PC-3 (cell line): Measurements from ENCODE around the gene HGS. TPM values are rescaled to one million over a fixed set of nuclear protein-coding genes. Genes with fewer than 3 reads are reported as not detected.

ENCODE experiments used
- ATAC-seq: fragments of 200-7000 bp; cut with Tn5 transposase; 2 replicates; pipeline ENCODE4 v1.9.1; 2020; ENCODE audit warnings: mild to moderate bottlenecking, moderate library complexity
- BruUV-seq: library from RNA; stranded (reverse); fragments of 400-500 nt; replicated peaks from 2 replicates; lab custom pipeline; 2021; lab: Mats Ljungman, UMichigan
- CTCF ChIA-PET: fragments of 300-600 bp; sonication (Branson Sonifier 250); formaldehyde crosslinking; loops from one replicate; lab custom pipeline; 2022; ENCODE audit warnings: antibody characterized with exemption; lab: Charles Lee
- POLR2A ChIA-PET: fragments of 300-600 bp; sonication (Branson Sonifier 250); formaldehyde crosslinking; loops from one replicate; lab custom pipeline; 2022; ENCODE audit warnings: antibody characterized with exemption; ENCODE audit not compliant: unreplicated experiment; lab: Charles Lee
- DNase-seq: peaks from one replicate; pipeline ENCODE4 v3.0.0-alpha.2; 2015
- H2AFZ ChIP-seq: fragments of 300-600 bp; sonication (generic); 2 replicates; pipeline ENCODE4 v1.6.0; 2016; ENCODE audit warnings: antibody characterized with exemption, low read length
- H3F3A ChIP-seq: fragments of 300-600 bp; sonication (generic); one replicate; pipeline ENCODE4 v1.6.0; 2017; ENCODE audit warnings: antibody characterized with exemption, low read length, control low read depth, mild to moderate bottlenecking; ENCODE audit not compliant: unreplicated experiment
- H3K27ac ChIP-seq: fragments of 300-600 bp; sonication (generic); 2 replicates; pipeline ENCODE4 v1.5.1; 2016; ENCODE audit warnings: mild to moderate bottlenecking, low read length
- H3K27me3 ChIP-seq: fragments of 300-600 bp; sonication (generic); 2 replicates; pipeline ENCODE4 v1.6.1; 2016; ENCODE audit warnings: low read length, mixed read lengths
- H3K36me3 ChIP-seq: fragments of 300-600 bp; sonication (generic); 2 replicates; pipeline ENCODE4 v1.6.1; 2016; ENCODE audit warnings: low read depth, mixed run types, low read length, mixed read lengths
- H3K4me1 ChIP-seq: fragments of 300-600 bp; sonication (generic); 2 replicates; pipeline ENCODE4 v1.5.1; 2016; ENCODE audit warnings: low read length; ENCODE audit not compliant: insufficient read depth
- H3K4me2 ChIP-seq: fragments of 300-600 bp; sonication (generic); 2 replicates; pipeline ENCODE4 v1.6.0; 2016; ENCODE audit warnings: low read length
- H3K4me3 ChIP-seq: fragments of 300-600 bp; sonication (generic); 2 replicates; pipeline ENCODE4 v1.5.1; 2016; ENCODE audit warnings: mild to moderate bottlenecking, low read length, mixed read lengths
- H3K79me2 ChIP-seq: fragments of 300-600 bp; sonication (generic); 2 replicates; pipeline ENCODE4 v1.6.1; 2017; ENCODE audit warnings: low read length, mixed read lengths
- H3K9ac ChIP-seq: fragments of 300-600 bp; sonication (generic); 2 replicates; pipeline ENCODE4 v1.6.0; 2016; ENCODE audit warnings: mild to moderate bottlenecking, low read length
- H3K9me2 ChIP-seq: fragments of 300-600 bp; sonication (generic); replicated peaks from 2 replicates; pipeline ENCODE4 v1.6.1; 2016; ENCODE audit warnings: mixed run types, low read length, mixed read lengths
- H3K9me3 ChIP-seq: fragments of 300-600 bp; sonication (generic); 2 replicates; pipeline ENCODE4 v1.6.1; 2016; ENCODE audit warnings: low read length, mixed read lengths
- H4K20me1 ChIP-seq: fragments of 300-600 bp; sonication (generic); 2 replicates; pipeline ENCODE4 v1.6.1; 2016; ENCODE audit warnings: low read length, mixed read lengths
- EZH2 ChIP-seq: fragments of 300-600 bp; sonication (generic); IDR thresholded peaks from one replicate; pipeline ENCODE4 v1.6.1; 2017; ENCODE audit warnings: antibody characterized with exemption, mild to moderate bottlenecking, low read length; ENCODE audit not compliant: unreplicated experiment
- EZH2phosphoT487 ChIP-seq: fragments of 300-600 bp; sonication (generic); IDR thresholded peaks from 2 replicates; pipeline ENCODE4 v1.6.1; 2018; ENCODE audit warnings: mild to moderate bottlenecking, antibody characterized with exemption, low read length, borderline replicate concordance
- intact Hi-C: fragments of 100-400 bp; cut with micrococcal nuclease; formaldehyde crosslinking; loops from 2 replicates; pipeline ENCODE4 v1.9.0; 2023
- microRNA-seq: library from miRNA; unstranded; fragments of <30 nt; microRNA quantifications from one replicate; pipeline ENCODE4 v1.1.0, GENCODE V29; 2020; ENCODE audit not compliant: unreplicated experiment
- total RNA-seq: library from RNA; depleted of rRNA; stranded (reverse); fragments of >200 nt; gene quantifications from 2 replicates; pipeline ENCODE4 v1.2.3, GENCODE V29; 2014; rRNA removed
- TF ChIP-seq, protein P1 (sequence below): fragments of 300-600 bp; sonication (generic); conservative IDR thresholded peaks from 2 replicates; pipeline ENCODE4 v1.5.1; 2017; ENCODE audit warnings: antibody characterized with exemption, low read depth, mild to moderate bottlenecking, low read length

HGS gene
- total RNA-seq, 1 experiment from 2014 or later = 177 TPM

GRCh38 chr17:81741594-81742452 is 58.0 kb downstream of the HGS start:
- ChIA-PET POLR2A (no interaction called here), CTCF (no interaction called here)
- Histone ChIP-seq H3K36me3 (no peaks in the 10 kb centered on the region), H3K9me3 (no peaks in the 10 kb centered on the region), H3K27ac (no peak overlapping the region), H3F3A (no peaks in the 10 kb centered on the region), H3K9me2 (no peaks in the 10 kb centered on the region), H4K20me1 (no peaks in the 10 kb centered on the region), H3K4me1 (no peaks in the 10 kb centered on the region), H3K4me2 (no peak overlapping the region), H3K4me3 (no peak overlapping the region), H3K79me2 (no peaks in the 10 kb centered on the region), H3K9ac (no peak overlapping the region), H2AFZ (no peak overlapping the region), H3K27me3 (no peaks in the 10 kb centered on the region)
- DNase-seq (no peak), ATAC-seq (no peak)
- TF ChIP-seq EZH2phosphoT487 = no peak
- TF ChIP-seq, protein P1, sequence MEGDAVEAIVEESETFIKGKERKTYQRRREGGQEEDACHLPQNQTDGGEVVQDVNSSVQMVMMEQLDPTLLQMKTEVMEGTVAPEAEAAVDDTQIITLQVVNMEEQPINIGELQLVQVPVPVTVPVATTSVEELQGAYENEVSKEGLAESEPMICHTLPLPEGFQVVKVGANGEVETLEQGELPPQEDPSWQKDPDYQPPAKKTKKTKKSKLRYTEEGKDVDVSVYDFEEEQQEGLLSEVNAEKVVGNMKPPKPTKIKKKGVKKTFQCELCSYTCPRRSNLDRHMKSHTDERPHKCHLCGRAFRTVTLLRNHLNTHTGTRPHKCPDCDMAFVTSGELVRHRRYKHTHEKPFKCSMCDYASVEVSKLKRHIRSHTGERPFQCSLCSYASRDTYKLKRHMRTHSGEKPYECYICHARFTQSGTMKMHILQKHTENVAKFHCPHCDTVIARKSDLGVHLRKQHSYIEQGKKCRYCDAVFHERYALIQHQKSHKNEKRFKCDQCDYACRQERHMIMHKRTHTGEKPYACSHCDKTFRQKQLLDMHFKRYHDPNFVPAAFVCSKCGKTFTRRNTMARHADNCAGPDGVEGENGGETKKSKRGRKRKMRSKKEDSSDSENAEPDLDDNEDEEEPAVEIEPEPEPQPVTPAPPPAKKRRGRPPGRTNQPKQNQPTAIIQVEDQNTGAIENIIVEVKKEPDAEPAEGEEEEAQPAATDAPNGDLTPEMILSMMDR = no peak
- TF ChIP-seq EZH2 = no peak
- intact Hi-C loops = no loop called here
- no TSS peak for BruUV-seq

Small RNA genes lying within 50 kb of the gene (microRNA-seq; reads per million reads assigned to microRNA genes)
- gene MIR6786 = 1.5 reads per million

Other genes starting within 250 kb of the HGS start
- gene ACTG1, start 171.2 kb upstream of the HGS start, total RNA-seq = 4,503 and 4,798 TPM in 2 replicates
- gene FSCN2, start 155.6 kb upstream of the HGS start, total RNA-seq = 0.87 and 2.4 TPM in 2 replicates
- 23.3 and 34.6 TPM in 2 replicates for gene FAAP100, start 131.7 kb upstream of the HGS start, total RNA-seq
- gene NPLOC4, start 46.9 kb upstream of the HGS start, total RNA-seq = 109 and 133 TPM in 2 replicates
- gene TSPAN10, start 46.8 kb upstream of the HGS start, total RNA-seq = 3.5 and 3.9 TPM in 2 replicates
- 3.0 TPM in 1 of 2 replicates, not detected in the other for gene PDE6G, start 27.5 kb upstream of the HGS start, total RNA-seq
- 46.7 and 68.9 TPM in 2 replicates for gene OXLD1, start 17.4 kb upstream of the HGS start, total RNA-seq
- 49.9 and 71.0 TPM in 2 replicates for gene CCDC137, start 17.3 kb upstream of the HGS start, total RNA-seq
- 52.6 and 68.8 TPM in 2 replicates for gene ARL16, start 214 bp upstream of the HGS start, total RNA-seq
- gene MRPL12, start 19.4 kb downstream of the HGS start, total RNA-seq = 100 and 108 TPM in 2 replicates
- gene SLC25A10, start 28.3 kb downstream of the HGS start, total RNA-seq = 113 and 117 TPM in 2 replicates
- 0.11 TPM in 1 of 2 replicates, not detected in the other for gene GCGR, start 120.1 kb downstream of the HGS start, total RNA-seq
- 73.4 and 90.9 TPM in 2 replicates for gene MCRIP1, start 149.3 kb downstream of the HGS start, total RNA-seq
- gene PPP1R27, start 151.0 kb downstream of the HGS start, total RNA-seq = not detected in 2 replicates
- 969 and 1,089 TPM in 2 replicates for gene P4HB, start 176.5 kb downstream of the HGS start, total RNA-seq
- 201 and 261 TPM in 2 replicates for gene ARHGDIA, start 187.3 kb downstream of the HGS start, total RNA-seq
- 496 and 633 TPM in 2 replicates for gene ALYREF, start 207.6 kb downstream of the HGS start, total RNA-seq
- gene ANAPC11, start 207.7 kb downstream of the HGS start, total RNA-seq = 243 and 268 TPM in 2 replicates
- gene NPB, start 218.2 kb downstream of the HGS start, total RNA-seq = 0.07 and 0.17 TPM in 2 replicates
- gene PCYT2, start 227.4 kb downstream of the HGS start, total RNA-seq = 33.3 and 42.7 TPM in 2 replicates
- 51.6 and 70.8 TPM in 2 replicates for gene SIRT7, start 234.2 kb downstream of the HGS start, total RNA-seq
- gene MAFG, start 243.7 kb downstream of the HGS start, total RNA-seq = 22.9 and 37.5 TPM in 2 replicates